WTC11 (cell line): Measurements from ENCODE around the gene TAF8. TPM values are rescaled to one million over a fixed set of nuclear protein-coding genes. Genes with fewer than 3 reads are reported as not detected.

ENCODE experiments used
- ATAC-seq: fragments of 200-7000 bp; cut with Tn5 transposase; 2 replicates; pipeline ENCODE4 v1.10.0; 2021; ENCODE audit warnings: mild to moderate bottlenecking, moderate library complexity
- CTCF ChIA-PET: fragments of 300-600 bp; sonication (Branson Sonifier 250); formaldehyde crosslinking; loops from one replicate; lab custom pipeline; 2021; ENCODE audit warnings: antibody characterized with exemption; lab: Charles Lee
- POLR2A ChIA-PET: fragments of 350-600 bp; sonication (Branson Sonifier 250); formaldehyde crosslinking; loops from one replicate; lab custom pipeline; 2021; ENCODE audit warnings: antibody characterized with exemption; lab: Charles Lee
- DNase-seq: peaks from one replicate; pipeline ENCODE4 v3.0.0; 2021; ENCODE audit warnings: low spot score
- H3K27ac Mint-ChIP-seq: 2 replicates; pipeline ENCODE4 v1.8.0; 2021; ENCODE audit warnings: mixed read lengths
- H3K27me3 Mint-ChIP-seq: 2 replicates; pipeline ENCODE4 v1.8.0; 2021; ENCODE audit warnings: low read depth, mild to moderate bottlenecking, moderate library complexity, mixed read lengths
- H3K36me3 Mint-ChIP-seq: 2 replicates; pipeline ENCODE4 v1.8.0; 2021; ENCODE audit warnings: mixed read lengths
- H3K4me1 Mint-ChIP-seq: 2 replicates; pipeline ENCODE4 v1.8.0; 2022; ENCODE audit warnings: mixed read lengths
- H3K4me3 Mint-ChIP-seq: 2 replicates; pipeline ENCODE4 v1.8.0; 2021; ENCODE audit warnings: mild to moderate bottlenecking, moderate library complexity, mixed read lengths
- H3K9me3 Mint-ChIP-seq: 2 replicates; pipeline ENCODE4 v1.8.0; 2021; ENCODE audit warnings: mixed read lengths
- ZBTB21 ChIP-seq: sonication (generic); formaldehyde crosslinking; IDR thresholded peaks from 2 replicates; pipeline ENCODE4 v1.8.1; 2023; ENCODE audit warnings: mild to moderate bottlenecking, missing genetic modification reagents, borderline replicate concordance
- total RNA-seq: library from RNA; stranded (reverse); gene quantifications from 3 replicates; pipeline ENCODE4 v1.2.3, GENCODE V29; 2021
- TF ChIP-seq, protein P1 (sequence below): fragments of 250-450 bp; sonication (Bioruptor Pico); IDR thresholded peaks from 2 replicates; pipeline ENCODE4 v1.9.0; 2021; ENCODE audit warnings: mild to moderate bottlenecking
- TF ChIP-seq, protein P2 (sequence below): sonication (generic); formaldehyde crosslinking; IDR thresholded peaks from 2 replicates; pipeline ENCODE4 v1.8.0; 2022; ENCODE audit warnings: missing genetic modification reagents
- TF ChIP-seq, protein P3 (sequence below): sonication (generic); formaldehyde crosslinking; IDR thresholded peaks from 2 replicates; pipeline ENCODE4 v1.8.1; 2023; ENCODE audit warnings: mild to moderate bottlenecking, missing genetic modification reagents, moderate library complexity
- TF ChIP-seq, protein P4 (sequence below): sonication (generic); formaldehyde crosslinking; IDR thresholded peaks from 2 replicates; pipeline ENCODE4 v1.8.0; 2023; ENCODE audit warnings: missing genetic modification reagents, mild to moderate bottlenecking, borderline replicate concordance
- TF ChIP-seq, protein P5 (sequence below): fragments of 250-450 bp; sonication (Bioruptor Pico); IDR thresholded peaks from 2 replicates; pipeline ENCODE4 v1.9.0; 2021; ENCODE audit warnings: mild to moderate bottlenecking, borderline replicate concordance
- TF ChIP-seq, protein P6 (sequence below): sonication (generic); formaldehyde crosslinking; IDR thresholded peaks from 2 replicates; pipeline ENCODE4 v1.8.1; 2022; ENCODE audit warnings: low read depth, missing genetic modification reagents, borderline replicate concordance
- TF ChIP-seq, protein P7 (sequence below): sonication (generic); formaldehyde crosslinking; IDR thresholded peaks from 2 replicates; pipeline ENCODE4 v1.8.0; 2022; ENCODE audit warnings: mild to moderate bottlenecking, missing genetic modification reagents

The TAF8 gene
- total RNA-seq, 1 experiment from 2014 or later = 31.0 TPM

DNA sequence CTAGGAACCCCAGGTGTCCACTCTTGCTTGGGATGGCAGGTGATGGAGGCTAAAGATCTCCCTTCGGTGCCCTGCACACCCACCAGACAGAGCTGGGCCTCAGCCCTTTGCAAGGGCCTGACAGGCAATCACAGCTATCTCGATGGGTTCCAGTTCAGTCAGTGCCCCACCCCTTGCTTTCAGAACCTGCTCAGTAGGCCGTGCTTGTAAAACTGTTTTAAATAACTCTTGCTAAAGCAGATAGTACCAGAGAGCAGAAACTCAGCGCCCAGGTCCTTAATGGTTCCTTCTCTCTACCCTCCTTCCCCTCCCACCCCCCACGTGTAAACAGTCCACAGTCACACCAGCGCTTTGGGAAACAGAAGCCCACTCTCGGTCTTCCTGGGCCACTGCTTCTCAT, 52.9 kb downstream of the TAF8 start (continued):
- TF ChIP-seq ZBTB21 (CRISPR knock-in tag) = no peak
- TF ChIP-seq, protein P1, sequence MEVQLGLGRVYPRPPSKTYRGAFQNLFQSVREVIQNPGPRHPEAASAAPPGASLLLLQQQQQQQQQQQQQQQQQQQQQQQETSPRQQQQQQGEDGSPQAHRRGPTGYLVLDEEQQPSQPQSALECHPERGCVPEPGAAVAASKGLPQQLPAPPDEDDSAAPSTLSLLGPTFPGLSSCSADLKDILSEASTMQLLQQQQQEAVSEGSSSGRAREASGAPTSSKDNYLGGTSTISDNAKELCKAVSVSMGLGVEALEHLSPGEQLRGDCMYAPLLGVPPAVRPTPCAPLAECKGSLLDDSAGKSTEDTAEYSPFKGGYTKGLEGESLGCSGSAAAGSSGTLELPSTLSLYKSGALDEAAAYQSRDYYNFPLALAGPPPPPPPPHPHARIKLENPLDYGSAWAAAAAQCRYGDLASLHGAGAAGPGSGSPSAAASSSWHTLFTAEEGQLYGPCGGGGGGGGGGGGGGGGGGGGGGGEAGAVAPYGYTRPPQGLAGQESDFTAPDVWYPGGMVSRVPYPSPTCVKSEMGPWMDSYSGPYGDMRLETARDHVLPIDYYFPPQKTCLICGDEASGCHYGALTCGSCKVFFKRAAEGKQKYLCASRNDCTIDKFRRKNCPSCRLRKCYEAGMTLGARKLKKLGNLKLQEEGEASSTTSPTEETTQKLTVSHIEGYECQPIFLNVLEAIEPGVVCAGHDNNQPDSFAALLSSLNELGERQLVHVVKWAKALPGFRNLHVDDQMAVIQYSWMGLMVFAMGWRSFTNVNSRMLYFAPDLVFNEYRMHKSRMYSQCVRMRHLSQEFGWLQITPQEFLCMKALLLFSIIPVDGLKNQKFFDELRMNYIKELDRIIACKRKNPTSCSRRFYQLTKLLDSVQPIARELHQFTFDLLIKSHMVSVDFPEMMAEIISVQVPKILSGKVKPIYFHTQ (CRISPR knock-in tag) = no peak
- TF ChIP-seq, protein P2, sequence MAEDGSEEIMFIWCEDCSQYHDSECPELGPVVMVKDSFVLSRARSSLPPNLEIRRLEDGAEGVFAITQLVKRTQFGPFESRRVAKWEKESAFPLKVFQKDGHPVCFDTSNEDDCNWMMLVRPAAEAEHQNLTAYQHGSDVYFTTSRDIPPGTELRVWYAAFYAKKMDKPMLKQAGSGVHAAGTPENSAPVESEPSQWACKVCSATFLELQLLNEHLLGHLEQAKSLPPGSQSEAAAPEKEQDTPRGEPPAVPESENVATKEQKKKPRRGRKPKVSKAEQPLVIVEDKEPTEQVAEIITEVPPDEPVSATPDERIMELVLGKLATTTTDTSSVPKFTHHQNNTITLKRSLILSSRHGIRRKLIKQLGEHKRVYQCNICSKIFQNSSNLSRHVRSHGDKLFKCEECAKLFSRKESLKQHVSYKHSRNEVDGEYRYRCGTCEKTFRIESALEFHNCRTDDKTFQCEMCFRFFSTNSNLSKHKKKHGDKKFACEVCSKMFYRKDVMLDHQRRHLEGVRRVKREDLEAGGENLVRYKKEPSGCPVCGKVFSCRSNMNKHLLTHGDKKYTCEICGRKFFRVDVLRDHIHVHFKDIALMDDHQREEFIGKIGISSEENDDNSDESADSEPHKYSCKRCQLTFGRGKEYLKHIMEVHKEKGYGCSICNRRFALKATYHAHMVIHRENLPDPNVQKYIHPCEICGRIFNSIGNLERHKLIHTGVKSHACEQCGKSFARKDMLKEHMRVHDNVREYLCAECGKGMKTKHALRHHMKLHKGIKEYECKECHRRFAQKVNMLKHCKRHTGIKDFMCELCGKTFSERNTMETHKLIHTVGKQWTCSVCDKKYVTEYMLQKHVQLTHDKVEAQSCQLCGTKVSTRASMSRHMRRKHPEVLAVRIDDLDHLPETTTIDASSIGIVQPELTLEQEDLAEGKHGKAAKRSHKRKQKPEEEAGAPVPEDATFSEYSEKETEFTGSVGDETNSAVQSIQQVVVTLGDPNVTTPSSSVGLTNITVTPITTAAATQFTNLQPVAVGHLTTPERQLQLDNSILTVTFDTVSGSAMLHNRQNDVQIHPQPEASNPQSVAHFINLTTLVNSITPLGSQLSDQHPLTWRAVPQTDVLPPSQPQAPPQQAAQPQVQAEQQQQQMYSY = no peak; the same call in 1 of the 2 replicates
- TF ChIP-seq, protein P3, sequence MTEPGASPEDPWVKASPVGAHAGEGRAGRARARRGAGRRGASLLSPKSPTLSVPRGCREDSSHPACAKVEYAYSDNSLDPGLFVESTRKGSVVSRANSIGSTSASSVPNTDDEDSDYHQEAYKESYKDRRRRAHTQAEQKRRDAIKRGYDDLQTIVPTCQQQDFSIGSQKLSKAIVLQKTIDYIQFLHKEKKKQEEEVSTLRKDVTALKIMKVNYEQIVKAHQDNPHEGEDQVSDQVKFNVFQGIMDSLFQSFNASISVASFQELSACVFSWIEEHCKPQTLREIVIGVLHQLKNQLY = no peak
- TF ChIP-seq, protein P4, sequence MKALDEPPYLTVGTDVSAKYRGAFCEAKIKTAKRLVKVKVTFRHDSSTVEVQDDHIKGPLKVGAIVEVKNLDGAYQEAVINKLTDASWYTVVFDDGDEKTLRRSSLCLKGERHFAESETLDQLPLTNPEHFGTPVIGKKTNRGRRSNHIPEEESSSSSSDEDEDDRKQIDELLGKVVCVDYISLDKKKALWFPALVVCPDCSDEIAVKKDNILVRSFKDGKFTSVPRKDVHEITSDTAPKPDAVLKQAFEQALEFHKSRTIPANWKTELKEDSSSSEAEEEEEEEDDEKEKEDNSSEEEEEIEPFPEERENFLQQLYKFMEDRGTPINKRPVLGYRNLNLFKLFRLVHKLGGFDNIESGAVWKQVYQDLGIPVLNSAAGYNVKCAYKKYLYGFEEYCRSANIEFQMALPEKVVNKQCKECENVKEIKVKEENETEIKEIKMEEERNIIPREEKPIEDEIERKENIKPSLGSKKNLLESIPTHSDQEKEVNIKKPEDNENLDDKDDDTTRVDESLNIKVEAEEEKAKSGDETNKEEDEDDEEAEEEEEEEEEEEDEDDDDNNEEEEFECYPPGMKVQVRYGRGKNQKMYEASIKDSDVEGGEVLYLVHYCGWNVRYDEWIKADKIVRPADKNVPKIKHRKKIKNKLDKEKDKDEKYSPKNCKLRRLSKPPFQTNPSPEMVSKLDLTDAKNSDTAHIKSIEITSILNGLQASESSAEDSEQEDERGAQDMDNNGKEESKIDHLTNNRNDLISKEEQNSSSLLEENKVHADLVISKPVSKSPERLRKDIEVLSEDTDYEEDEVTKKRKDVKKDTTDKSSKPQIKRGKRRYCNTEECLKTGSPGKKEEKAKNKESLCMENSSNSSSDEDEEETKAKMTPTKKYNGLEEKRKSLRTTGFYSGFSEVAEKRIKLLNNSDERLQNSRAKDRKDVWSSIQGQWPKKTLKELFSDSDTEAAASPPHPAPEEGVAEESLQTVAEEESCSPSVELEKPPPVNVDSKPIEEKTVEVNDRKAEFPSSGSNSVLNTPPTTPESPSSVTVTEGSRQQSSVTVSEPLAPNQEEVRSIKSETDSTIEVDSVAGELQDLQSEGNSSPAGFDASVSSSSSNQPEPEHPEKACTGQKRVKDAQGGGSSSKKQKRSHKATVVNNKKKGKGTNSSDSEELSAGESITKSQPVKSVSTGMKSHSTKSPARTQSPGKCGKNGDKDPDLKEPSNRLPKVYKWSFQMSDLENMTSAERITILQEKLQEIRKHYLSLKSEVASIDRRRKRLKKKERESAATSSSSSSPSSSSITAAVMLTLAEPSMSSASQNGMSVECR (CRISPR knock-in tag) = no peak
- TF ChIP-seq, all 79 proteins: peak for 0

DNA sequence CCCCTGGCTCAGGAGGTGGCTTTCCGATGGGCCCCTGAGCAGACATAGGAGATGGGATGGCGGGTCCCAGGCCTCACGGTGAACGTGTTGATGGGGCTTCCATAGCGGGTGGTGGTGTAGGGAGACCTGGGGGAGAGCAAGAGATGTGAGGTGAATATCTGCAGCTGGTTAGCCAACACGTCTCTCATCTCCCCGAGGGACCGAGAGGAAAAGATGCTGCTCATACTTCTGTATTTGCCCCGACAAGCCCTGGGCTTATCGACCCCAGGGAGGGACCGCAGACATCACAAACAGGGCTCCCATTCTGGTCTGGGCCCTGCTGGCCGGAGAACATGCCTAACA, 53.4 kb downstream of the TAF8 start:
- Mint-ChIP-seq H3K4me3 (peak overlapping the region; percentile 51), H3K9me3 (no peaks in the 10 kb centered on the region), H3K36me3 (peaks cover 33% of the 10 kb centered on the region), H3K4me1 (peaks cover 28% of the 10 kb centered on the region), H3K27ac (peak overlapping the region; percentile 57), H3K27me3 (peaks cover 14% of the 10 kb centered on the region)
- ChIA-PET POLR2A (no interaction called here), CTCF (interaction anchor here (0.9 to 4.5 kb wide), 42 partner anchors 10 to 503 kb away, joined by 3 to 127 read pairs (median 8); partner anchors contain the start of genes C6orf132, CCND3, FRS3 and GUCA1B)
- no peak for ATAC-seq
- no peak for DNase-seq
- TF ChIP-seq, protein P5, sequence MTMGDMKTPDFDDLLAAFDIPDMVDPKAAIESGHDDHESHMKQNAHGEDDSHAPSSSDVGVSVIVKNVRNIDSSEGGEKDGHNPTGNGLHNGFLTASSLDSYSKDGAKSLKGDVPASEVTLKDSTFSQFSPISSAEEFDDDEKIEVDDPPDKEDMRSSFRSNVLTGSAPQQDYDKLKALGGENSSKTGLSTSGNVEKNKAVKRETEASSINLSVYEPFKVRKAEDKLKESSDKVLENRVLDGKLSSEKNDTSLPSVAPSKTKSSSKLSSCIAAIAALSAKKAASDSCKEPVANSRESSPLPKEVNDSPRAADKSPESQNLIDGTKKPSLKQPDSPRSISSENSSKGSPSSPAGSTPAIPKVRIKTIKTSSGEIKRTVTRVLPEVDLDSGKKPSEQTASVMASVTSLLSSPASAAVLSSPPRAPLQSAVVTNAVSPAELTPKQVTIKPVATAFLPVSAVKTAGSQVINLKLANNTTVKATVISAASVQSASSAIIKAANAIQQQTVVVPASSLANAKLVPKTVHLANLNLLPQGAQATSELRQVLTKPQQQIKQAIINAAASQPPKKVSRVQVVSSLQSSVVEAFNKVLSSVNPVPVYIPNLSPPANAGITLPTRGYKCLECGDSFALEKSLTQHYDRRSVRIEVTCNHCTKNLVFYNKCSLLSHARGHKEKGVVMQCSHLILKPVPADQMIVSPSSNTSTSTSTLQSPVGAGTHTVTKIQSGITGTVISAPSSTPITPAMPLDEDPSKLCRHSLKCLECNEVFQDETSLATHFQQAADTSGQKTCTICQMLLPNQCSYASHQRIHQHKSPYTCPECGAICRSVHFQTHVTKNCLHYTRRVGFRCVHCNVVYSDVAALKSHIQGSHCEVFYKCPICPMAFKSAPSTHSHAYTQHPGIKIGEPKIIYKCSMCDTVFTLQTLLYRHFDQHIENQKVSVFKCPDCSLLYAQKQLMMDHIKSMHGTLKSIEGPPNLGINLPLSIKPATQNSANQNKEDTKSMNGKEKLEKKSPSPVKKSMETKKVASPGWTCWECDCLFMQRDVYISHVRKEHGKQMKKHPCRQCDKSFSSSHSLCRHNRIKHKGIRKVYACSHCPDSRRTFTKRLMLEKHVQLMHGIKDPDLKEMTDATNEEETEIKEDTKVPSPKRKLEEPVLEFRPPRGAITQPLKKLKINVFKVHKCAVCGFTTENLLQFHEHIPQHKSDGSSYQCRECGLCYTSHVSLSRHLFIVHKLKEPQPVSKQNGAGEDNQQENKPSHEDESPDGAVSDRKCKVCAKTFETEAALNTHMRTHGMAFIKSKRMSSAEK (CRISPR knock-in tag) = no peak
- TF ChIP-seq, protein P2 = no peak
- TF ChIP-seq, protein P6, sequence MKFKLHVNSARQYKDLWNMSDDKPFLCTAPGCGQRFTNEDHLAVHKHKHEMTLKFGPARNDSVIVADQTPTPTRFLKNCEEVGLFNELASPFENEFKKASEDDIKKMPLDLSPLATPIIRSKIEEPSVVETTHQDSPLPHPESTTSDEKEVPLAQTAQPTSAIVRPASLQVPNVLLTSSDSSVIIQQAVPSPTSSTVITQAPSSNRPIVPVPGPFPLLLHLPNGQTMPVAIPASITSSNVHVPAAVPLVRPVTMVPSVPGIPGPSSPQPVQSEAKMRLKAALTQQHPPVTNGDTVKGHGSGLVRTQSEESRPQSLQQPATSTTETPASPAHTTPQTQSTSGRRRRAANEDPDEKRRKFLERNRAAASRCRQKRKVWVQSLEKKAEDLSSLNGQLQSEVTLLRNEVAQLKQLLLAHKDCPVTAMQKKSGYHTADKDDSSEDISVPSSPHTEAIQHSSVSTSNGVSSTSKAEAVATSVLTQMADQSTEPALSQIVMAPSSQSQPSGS (CRISPR knock-in tag) = no peak
- TF ChIP-seq, protein P7, sequence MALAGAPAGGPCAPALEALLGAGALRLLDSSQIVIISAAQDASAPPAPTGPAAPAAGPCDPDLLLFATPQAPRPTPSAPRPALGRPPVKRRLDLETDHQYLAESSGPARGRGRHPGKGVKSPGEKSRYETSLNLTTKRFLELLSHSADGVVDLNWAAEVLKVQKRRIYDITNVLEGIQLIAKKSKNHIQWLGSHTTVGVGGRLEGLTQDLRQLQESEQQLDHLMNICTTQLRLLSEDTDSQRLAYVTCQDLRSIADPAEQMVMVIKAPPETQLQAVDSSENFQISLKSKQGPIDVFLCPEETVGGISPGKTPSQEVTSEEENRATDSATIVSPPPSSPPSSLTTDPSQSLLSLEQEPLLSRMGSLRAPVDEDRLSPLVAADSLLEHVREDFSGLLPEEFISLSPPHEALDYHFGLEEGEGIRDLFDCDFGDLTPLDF (CRISPR knock-in tag) = no peak
